Measurements from ENCODE around the gene HELLS.
"Not testable (repeated sequence)": the region's sequence is repeated elsewhere in the genome, so short reads cannot be mapped to it uniquely, and the experiment has no call there.

HELLS gene

DNA sequence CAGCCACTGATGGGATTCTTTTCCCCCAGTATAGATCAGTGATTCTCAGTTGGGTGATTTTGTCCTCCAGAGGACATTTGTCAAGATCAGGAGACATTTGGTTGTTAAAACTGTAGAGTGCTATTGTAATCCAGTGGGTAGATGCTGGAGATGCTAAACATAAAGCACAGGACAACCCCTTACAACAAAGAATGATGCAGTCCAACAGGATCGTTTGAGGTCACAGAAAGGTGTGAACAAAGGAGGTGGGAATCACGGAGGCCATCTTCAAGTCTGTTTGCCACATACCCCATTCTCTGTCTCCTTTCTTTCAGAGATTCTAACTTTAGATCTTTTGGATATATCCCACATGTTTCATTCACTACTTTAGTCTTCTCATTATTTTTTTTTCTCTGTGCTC, 69.0 kb downstream of the HELLS start:
- no peak for DNase-seq

DNA sequence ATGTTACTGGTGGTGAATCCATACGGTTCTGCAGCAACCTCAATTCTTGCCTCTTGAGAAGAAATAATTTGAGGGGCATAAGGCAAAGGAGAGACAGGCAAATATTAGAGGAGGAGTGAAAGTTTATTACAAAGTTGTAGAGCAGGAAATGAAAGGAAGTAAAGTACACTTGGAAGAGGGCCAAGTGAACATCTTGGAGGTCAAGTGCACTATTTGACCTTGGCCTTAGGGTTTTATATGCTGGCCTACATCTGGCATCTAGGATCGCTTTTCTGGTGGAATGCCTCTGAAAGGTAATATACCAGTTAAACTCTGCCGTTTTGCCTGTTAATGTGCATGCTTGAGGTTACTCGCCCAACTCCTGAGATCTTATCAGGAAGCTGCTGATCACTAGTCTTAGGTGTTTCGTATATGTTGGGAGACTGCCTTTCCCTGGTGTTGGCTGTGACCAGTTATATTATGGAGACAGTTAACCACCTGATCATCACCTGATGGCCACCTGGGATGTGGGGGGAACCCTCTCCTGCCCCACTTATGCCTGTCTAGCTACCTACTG, 71.9 kb downstream of the HELLS start:
- no peak for DNase-seq

DNA sequence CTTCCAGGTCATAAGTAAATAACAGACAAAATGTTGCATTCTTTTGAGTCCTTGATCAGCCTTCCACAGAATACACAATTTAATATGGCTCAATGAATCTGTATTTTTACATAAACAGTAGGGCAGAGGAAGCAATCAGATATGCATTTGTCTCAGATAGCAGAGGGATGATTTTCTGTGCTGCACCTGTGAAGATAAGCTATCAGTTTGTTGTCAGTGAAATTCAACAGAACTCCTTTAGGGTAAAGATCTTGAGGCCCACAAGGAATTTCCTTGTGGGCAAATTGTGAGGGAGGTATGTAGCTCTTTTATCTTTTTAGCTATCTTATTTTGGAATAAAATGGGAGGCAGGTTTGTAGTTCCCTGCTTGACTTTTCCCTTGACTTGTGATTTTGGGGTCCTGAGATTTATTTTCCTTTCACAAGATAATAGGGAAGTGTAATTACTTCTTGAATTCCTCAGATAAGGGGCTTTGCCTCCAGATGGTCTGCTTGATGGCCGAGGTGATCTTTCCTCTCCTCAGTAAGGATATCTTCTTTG, 77.1 kb downstream of the HELLS start:
- DNase-seq, result no peak

DNA sequence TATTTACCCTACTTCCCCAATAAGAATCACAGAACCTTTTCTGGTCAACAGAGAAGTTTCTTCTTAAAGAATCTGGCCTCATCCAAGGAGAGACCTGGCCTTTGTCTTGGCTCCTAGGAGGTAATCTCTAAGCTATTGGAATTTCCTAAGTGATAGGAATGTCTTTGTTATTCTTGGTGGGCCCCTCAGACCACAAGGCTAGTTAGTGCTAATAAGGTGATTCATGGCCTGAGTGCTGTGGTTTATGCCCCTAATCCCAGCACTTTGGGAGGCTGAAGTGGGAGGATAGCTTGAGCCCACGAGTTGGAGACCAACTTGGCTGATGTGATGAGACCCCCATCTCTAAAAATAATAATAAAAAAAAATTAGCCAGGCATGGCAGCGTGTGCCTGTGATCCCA, 78.0 kb downstream of the HELLS start:
- DNase-seq, result no peak

DNA sequence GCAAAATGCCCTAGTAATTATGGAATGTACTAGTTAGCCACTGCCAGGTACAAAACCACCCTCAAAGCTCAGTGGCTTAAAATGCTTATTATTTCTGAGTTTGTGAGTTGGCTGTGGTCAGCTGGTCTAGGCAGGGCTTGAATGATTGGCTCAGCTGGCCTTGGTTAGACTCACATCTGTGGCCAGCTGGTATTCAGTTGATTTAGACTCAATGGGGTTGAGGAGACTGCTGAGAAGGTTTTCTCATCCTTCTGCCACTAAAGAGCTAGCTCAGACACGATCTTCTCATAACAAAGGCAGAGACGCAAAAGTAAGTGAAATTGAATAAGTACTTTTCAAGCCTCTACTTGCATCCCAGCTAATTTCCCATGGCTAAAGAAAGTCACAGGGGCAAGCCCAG, 80.9 kb downstream of the HELLS start:
- no peak for DNase-seq

DNA sequence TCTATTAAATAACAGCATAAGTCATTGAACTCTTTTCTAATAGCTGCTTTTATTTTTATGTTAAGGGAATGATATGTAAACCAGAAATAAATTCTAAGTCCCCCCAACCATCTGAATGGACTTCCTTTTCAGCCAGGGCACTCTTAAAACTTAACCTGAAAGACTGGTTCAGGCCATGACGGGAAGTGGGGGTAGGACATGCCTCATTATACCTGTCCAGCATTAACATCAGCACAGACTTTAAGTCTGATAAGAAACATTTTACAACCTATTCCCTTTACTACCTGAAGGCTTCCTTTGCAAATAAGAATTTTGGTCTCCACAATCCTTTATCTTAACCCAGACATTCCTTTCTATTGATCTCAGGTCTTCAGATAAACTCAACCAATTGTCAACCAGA, 81.9 kb downstream of the HELLS start:
- no peak for DNase-seq

DNA sequence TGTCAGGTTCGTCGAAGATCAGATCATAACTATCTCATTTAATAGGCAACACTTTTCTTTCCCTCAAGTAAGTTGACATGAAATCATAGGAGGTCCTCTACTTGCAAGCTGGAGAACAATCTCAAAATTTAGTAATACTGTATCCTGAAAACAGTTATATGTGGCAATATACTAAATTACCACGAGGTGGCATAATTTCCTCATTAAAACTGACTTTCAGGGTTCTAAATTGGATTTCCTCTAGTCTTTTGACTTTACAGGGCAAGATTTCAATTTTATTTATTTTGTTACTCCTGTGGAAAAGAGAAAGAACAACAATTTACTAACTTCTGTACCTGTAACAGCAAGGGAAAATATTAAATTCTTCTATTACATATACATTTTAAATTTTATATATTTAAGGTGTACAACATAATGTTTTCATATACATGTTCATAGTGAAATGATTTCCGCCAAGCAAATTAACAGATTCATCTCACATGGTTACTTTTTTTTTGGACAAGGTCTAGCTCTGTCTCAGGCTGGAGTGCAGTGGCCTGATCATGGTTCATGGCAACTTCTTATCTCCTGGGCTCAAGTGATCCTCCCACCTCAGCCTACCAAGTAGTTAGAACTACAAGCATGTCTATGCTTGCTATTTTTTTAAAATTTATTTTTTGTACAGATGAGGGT, 84.6 kb downstream of the HELLS start:
- DNase-seq, result peak; percentile 41

DNA sequence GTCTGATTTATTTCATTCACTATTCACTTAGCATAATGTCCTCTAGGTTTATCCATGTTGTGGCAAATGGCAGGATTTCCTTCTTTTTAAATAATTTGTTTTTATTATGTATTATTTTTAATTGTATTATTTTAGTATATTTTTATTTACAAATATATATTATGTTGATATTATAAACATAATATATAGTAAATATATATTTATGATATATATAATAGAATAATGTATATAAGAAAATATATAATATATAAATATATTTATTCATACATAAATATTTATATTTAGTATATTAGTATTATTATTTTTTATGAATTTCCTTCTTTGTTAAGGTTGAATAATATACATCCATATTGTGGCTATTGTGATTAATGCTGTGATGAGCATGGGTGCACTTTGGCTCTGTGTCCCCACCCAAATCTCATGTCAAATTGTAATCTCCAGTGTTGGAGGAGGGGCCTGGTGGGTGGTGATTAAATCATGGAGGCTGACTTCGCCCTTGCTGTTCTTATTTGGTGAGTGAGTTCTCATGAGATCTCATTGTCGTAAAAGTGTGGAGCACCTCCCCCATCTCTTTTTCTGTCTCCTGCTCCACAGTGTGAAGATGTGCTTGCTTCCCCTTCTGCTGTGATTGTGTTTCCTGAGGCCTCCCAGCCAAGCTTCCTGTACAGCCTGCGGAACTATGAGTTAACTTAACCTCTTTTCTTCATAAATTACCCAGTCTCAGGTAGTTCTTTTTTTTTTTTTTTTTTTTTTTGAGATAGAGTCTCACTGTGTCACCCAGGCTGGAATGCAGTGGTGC, 85.7 kb downstream of the HELLS start:
- no peak for DNase-seq

DNA sequence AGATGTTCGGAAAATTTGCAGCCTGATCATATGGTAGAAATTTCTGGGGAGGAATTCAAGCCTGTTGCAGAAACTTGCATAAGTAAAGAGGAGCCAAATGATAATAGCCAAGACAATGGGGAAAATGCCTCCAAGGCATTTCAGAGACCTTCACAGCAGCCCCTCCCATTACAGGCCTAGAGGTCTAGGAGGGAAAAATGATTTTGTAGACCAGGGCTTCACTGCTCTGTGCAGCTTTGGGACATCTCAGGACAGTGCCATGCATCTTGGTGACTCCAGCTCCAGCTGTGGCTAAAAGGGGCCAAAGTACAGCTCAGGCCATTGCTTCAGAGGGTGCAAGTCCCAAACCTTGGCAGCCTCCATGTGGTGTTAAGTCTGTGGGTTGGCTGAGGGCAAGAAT, 87.4 kb downstream of the HELLS start:
- DNase-seq, result no peak

DNA sequence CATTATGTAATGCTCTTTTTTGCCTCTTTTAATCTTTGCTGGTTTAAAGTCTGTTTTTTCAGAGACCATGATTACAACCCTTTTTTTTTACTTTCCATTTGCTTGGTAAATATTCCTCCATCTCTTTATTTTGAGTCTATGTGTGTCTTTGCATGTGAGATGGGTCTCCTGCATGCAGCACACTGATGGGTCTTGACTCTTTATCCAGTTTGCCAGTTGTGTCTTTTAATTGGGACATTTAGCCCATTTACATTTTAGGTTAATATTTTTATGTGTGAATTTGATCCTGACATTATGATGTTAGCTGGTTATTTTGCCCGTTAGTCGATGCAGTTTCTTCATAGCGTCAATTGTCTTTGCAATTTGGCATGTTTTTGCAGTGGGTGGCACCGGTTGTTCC, 92.5 kb downstream of the HELLS start:
- not testable (repeated sequence) for DNase-seq

DNA sequence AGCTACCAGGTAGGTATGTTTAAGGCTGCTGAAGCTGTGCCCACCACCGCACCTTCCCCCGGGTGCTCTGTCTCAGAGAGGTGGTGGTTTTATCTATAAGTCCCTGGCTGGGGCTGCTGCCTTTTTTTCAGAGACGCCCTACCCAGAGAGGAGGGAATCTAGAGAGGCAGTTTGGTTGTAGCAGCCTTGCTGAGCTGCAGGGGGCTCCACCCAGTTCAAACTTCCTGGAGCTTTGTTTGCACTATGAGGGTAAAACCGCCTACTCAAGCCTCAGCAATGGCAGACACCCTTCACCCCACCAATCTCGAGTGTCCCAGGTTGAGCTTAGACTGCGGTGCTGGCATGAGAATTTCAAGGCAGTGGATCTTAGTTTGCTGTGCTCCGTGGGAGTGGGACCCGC, 94.3 kb downstream of the HELLS start:
- DNase-seq, result no peak

DNA sequence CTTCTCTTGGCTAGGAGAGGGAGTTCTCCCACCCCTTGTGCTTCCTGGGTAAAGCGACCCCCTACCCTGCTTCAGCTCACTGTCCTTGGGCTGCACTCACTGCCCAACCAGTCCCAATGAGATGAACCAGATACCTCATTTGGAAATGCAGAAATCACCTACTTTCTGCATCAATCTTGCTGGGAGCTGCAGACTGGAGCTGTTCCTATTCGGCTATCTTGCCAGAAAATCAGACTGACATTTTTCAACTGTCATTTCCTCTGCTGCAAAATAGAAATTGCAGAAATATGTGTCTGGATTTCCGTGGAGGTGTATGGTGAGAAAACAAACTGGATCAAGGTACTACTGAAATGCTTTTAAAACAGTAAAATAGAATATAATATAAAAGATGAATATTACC, 95.0 kb downstream of the HELLS start:
- DNase-seq, result no peak

DNA sequence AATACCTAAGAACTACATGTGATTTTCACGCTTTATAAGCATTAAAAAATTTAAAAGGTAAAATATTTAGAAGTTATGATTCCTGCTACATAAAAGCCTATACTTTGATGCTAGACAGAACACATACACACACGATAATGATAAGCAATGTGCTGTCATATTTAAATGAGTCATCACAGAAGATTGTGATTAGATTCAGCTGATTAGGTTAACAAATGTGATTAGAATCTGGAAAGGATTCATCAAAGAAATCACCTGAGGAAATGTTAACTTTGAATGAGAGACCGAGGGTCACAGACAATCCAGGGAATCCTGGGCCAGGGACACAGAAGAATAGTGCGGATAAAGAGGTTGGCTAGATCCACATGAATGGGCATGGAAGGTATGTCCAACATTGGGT, 95.9 kb downstream of the HELLS start:
- no peak for DNase-seq

DNA sequence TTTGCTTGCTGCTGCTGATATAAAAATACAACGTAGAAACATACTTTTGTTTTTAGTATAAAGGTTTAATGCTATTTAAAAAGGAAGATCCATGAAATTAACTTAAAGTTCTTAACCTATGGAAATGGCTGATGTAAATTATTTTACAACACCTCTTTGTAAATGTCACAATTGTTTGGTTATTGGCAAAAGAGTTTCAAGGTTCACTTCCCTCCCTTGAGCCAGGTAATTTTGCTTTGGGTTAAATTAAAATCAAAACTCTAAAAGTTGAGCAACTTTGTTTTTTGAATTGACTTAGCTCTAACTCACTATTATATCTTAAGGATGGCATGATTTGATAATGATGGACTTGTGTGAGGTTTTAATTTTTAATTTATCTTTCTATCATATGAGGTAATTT, 98.8 kb downstream of the HELLS start:
- DNase-seq, result no peak

DNA sequence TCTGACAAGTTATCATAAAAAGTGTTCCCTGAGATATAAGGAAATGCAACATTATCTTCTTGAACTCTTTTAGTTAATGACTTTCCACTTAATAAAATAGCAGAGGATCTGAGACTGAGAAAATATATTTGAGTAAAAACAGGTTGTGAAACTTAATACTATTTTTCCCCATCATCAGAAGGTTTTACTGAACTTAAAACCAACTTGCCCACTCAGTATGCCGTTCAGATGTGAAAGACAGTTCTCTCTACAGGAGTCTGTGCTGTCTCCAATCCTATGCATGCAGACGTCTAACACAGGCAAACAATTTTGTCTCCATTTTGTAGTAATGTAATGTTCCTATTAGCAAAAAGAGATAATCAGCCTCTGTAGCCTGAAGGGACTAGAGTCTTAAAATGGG, 99.7 kb downstream of the HELLS start:
- DNase-seq, result no peak
